Kidney epithelial cell (primary cell): ENCODE data around the gene NUDT4. TPM values are rescaled to one million over a fixed set of nuclear protein-coding genes. Genes with fewer than 3 reads are reported as not detected.

Experiments used
- DNase-seq: peaks from one replicate; pipeline ENCODE4 v3.0.0-alpha.2; 2010; ENCODE audit warnings: low read depth
- H3K27me3 ChIP-seq: 2 replicates; pipeline ENCODE4 v1.6.0; 2011; ENCODE audit warnings: low read length; ENCODE audit not compliant: control insufficient read depth, insufficient read depth
- H3K36me3 ChIP-seq: 2 replicates; pipeline ENCODE4 v1.5.1; 2011; ENCODE audit warnings: low read length; ENCODE audit not compliant: control insufficient read depth, insufficient read depth
- H3K4me3 ChIP-seq: 2 replicates; pipeline ENCODE4 v1.5.1; 2011; ENCODE audit warnings: low read depth, mild to moderate bottlenecking, control low read depth, low read length
- CTCF ChIP-seq: IDR thresholded peaks from 2 replicates; pipeline ENCODE4 v1.5.1; 2011; ENCODE audit warnings: mild to moderate bottlenecking, moderate library complexity, low read length, control low read depth, inconsistent platforms; ENCODE audit not compliant: insufficient read depth, poor library complexity, severe bottlenecking
- total RNA-seq: library from RNA; depleted of rRNA; stranded (reverse); fragments of >200 nt; gene quantifications from 2 replicates; pipeline ENCODE4 v1.2.3, GENCODE V29; 2015

The NUDT4 gene
- total RNA-seq, 1 donor from 2014 or later, result 33.6 TPM

- no peak for DNase-seq
- Histone ChIP-seq H3K27me3 (no peaks in the 10 kb centered on the region), H3K36me3 (no peaks in the 10 kb centered on the region), H3K4me3 (peak overlapping the region; percentile 76)
- TF ChIP-seq CTCF, result no peak
These were observed 62.5 kb downstream of the NUDT4 start for GRCh38 chr12:93440043-93440835.

- no peak for TF ChIP-seq CTCF
- peak overlapping the region; percentile 76 for H3K4me3 ChIP-seq
- H3K27me3 ChIP-seq, result no peaks in the 10 kb centered on the region
- H3K36me3 ChIP-seq, result no peaks in the 10 kb centered on the region
- no peak for DNase-seq
These were observed 63.4 kb downstream of the NUDT4 start for GRCh38 chr12:93441081-93441616.

DNA sequence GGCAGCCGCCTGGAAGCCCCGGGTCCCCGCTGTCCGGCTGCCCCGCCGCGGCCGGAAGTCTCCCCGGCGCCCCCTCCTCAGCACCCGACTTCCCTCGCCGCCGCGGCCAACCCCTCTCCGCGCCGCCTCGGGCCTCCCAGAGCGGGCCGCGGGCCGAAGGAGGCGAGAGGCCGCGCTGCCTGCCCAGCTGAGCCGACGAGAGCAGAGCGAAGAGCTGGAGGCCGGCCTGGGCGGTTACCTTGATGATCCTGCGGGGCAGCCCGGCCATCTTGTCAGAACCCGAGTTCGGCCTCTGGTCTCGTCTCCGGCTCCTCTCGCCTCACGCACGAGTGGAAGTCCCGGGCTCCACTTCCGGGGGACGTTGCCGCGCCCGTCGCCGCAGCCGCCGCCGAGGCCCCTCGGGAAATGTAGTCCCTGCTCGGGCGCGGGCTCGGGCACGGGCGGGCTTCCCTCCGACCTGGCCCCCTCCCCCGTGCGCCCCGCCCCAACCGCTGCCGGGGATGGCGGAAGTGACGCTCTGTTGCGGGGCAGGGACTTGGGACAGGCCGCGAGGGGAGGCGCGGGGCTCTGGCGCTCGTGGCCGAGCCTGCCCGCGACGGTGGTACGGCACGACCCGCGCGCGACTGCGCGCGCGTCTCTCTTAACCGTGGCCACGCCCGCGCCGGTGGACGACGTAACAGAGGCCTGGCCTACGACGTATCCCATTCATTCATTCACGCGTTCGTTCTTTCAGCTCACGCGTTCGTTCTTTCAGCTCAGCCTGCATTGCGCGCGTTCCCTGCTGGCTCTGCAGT lies 64.1 kb downstream of the NUDT4 start, which contains the start of gene UBE2N:
TSS of gene UBE2N (minus strand) at position 331 of the 794 bp plus-strand sequence. CDS start at position 268, 63 bp downstream.
- Histone ChIP-seq H3K27me3 (no peaks in the 10 kb centered on the region), H3K4me3 (peak within 1 kb of the TSS; percentile 76), H3K36me3 (no peaks in the 10 kb centered on the region)
- peak; percentile 69 for DNase-seq
- no peak for TF ChIP-seq CTCF

DNA sequence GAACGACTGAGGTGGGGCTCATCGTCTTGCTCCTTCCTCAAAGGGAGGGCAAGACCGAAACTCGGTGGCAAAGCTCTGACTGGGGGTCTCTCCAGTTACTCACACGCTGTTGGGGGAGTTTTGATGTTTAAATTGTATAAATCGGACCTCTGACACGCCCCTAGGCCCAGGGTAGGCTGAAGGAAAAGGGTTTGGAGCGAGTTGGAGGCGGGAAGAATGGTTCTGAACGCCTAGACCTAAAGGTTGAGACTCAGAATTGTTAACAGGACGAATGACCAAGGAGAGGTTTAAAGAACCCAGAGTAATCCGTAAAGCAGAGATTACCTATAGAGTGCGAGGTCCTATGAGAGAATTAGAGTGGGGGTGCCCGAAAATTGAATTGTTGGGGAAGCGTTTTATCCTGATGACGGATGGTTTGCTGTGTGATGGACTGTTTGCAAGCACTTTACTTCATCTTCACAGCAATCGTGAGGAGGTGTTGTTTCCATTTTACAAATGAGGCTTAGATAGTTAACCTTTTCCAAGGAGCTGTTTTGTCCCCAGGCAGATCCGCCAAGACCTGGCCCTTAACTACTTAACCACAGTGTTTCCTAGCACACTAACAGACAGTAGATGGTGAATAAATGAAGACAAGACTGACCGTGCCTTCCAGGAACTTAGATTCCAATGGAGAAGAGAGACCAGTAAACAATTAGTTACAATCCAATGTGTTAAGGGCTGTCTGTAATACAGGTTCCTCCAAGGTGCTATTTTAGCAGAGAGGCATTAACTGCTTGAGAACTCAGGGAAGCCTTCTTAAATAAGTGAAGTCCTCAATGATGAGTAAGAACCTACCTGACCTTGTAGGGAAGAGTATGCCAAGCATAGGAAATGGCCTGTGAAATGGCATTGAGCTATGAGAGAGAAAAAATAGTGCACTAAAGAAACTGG lies 65.0 kb downstream of the NUDT4 start:
- no peak for DNase-seq
- Histone ChIP-seq H3K36me3 (no peaks in the 10 kb centered on the region), H3K4me3 (peak overlapping the region; percentile 76), H3K27me3 (no peaks in the 10 kb centered on the region)
- TF ChIP-seq CTCF, result no peak

DNA sequence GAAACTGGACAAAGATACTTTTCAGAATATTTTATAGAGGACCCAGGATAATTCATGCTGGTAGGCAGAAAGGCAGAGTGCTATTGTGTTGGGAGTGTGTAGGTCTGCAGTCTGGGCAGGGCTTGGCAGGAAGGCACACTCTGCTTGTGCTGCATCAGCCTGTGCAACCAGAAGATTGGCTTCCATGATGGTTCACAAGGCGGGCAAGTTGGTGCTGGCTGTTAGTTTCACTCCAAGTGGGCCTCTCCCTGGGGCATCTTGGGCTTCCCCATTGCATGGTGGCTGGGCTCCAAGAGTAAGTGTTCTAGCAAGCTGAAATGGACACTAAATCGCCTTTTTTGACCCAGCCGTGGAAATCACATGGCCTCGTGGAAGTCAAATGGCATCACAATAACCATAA lies 65.9 kb downstream of the NUDT4 start:
- DNase-seq, result no peak
- TF ChIP-seq CTCF, result no peak
- Histone ChIP-seq H3K36me3 (no peaks in the 10 kb centered on the region), H3K27me3 (no peaks in the 10 kb centered on the region), H3K4me3 (no peak overlapping the region)
